NCI-H2107 (cell line): ENCODE measurements around the gene RAD18.

ENCODE experiments used
- DNase-seq: peaks from one replicate; lab custom pipeline; 2025; lab: John Stamatoyannopoulos, UW

RAD18 gene

GRCh38 chr3:8895829-8896228, 67.4 kb downstream of the RAD18 start:
- DNase-seq, result no peak

DNA sequence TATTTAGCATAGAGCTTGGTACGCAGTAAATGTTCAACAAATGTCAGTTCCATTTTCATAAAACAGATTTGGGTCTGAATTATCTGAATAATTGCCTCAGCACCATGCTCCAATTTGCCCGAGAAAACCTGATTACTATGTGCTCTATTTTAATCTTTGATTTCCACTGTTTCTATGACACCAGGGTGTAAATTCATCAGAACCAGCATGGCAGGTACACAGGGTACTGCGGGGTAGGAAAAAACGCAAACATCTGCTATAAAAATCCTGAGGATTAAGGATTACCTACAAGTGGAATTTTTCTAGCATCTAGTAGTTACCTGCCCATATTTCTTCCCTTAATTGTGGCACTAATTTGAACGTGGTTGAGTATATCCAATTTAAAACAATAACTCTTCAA, 70.3 kb downstream of the RAD18 start:
- no peak for DNase-seq

GRCh38 chr3:8891774-8892173, 71.5 kb downstream of the RAD18 start:
- no peak for DNase-seq

DNA sequence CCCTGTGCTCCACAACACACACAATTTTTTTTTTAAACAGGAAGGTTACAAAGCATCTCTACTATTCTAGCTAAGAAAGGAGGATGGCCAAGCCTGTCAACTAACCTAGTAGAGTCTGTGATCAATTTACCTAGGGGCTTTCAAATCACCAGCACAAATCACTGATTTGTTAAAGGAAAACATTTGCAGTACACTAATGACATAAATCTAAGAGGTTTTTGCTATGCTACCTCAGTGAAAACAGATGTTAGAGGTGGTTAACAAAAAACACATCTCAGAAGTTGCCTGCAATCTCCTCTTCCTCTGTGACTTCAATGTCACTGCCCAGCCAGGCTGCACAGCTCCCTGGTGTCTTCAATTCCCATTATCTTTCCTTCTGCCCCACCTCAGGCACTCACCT, 72.0 kb downstream of the RAD18 start:
- no peak for DNase-seq

DNA sequence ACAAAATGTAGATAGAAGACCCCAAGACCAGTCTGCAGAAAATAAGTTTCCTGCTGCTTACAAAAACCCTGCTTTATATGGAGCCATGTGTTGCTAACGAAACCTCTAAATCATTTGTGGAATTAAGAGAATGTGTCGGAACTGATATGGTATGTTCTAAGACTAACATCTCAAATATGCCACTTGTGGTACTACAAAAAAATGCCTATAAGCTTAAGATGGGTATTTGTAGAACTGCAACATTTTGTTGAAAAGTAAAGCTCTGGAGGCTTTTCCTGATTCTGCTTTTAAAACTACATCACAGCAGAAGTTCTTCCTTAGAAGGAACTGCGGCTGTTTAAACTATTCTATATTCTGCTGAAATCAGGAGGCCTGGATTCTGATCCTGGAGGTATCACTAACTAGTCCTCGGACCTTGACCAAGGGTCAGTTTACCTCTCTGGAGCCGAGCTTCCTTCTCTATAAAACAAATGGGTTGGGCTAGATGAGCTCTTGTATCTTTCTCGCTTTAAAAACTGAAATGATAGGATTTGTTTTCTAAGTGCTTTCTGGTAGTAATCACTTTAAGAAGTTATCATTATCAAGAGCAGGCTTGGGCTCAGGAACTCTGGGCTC, 74.9 kb downstream of the RAD18 start:
- DNase-seq, result no peak

DNA sequence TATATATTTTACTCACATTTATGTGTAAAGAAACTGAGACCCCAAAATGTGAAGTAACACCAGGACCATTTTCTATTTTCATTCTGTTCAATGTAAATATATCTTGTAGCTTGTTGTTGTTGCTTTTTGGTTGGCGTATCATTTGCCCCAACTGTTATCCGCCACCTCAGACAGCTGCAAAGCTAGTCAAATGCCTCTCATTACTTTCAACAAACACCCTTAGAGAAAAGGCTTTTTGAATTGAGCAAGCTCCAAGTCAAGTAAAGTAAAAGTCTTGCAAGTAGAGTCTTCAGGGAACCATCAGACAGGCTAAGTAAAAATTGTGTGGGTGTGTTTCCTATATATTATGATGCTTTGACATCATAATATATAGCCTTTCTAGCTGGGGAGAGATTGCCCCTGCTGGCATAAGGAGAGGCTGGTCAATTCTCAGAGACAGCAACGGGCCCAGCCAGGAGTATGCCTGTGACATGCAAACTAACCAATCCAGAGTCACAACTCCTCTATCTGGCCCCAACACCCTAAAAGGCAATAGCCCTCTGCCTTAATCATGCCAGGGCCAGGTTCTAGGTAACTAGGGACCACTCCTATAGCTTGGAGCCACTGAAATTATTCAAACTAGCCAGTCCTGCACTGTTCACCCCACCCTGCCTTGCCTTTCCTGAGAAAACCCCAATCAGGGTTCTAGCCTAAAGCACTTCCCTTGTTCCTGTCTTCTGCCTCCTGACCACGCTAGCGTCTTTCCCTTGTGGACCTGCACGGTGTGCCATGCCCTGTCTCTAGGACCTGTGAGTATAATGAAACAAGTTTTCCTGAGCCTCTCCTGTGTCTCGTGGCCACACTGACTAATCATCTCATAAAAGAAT, 75.6 kb downstream of the RAD18 start:
- DNase-seq, result no peak

- DNase-seq, result no peak
Measured at GRCh38 chr3:8886546-8886945, 76.7 kb downstream of the RAD18 start.

- DNase-seq, result no peak
Measured at GRCh38 chr3:8885536-8886316, 77.5 kb downstream of the RAD18 start.

GRCh38 chr3:8884630-8885290, 78.5 kb downstream of the RAD18 start:
- no peak for DNase-seq

DNA sequence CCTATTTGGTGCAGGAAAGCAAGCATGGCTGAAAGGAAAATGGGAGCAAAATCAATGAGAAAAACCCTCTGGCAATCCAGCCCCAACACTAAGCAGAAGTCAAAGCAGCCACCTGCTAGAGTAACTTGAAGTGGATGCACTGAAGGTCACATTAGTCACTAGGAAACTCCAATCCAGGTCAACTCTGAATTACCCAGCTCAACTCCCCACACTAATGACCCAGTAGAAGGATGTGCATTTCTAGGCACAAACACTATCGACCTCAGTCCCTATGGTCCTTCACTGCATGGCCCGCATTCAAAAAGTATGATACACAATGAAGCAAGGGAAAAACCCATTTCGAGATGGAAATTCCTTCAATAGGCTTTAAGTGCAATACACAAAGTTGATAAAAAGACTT, 80.6 kb downstream of the RAD18 start:
- DNase-seq, result no peak

GRCh38 chr3:8882171-8882593, 81.1 kb downstream of the RAD18 start:
- no peak for DNase-seq

- DNase-seq, result no peak
Measured at GRCh38 chr3:8879347-8879944, 83.8 kb downstream of the RAD18 start.

- no peak for DNase-seq
Measured at GRCh38 chr3:8875836-8876235, 87.4 kb downstream of the RAD18 start.

DNA sequence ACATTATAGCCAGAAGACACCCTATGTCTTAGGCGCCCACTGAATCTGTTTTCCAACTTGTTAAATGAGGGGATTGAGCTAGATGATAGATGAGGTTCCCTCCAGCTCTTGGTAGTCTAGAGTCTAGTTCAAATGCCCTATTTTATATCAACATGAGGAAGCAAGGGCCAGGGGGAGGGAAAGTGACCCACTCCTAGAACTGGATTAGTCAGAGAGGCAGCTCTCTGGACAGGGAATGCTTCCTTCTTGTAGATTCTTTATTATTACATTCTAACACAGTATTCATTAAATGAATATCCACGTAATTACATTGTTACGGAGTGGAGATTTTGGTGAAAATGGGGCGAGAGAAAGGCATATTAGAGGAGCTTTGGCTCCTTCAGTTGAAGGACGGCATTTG, 89.5 kb downstream of the RAD18 start:
- no peak for DNase-seq

DNA sequence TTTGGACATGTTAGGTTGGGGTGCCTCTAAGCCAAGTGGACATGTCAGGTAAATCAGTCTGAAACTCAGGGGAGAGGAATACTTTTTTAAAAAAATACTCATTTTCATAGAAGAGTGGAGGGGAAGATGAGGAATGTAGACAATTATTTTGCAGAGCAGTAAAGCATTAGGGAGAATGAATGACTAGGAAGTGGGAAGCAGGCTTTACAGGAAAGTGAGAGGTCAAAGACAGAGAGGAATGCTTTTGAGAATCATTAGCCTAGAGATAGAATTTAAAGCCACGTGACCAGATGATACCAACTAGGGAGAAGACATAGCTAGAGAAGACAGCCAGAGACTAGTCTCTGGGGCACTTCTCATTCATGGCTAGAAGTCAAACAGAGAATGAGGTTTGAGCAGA, 91.0 kb downstream of the RAD18 start:
- DNase-seq, result no peak

GRCh38 chr3:8871306-8871705, 92.0 kb downstream of the RAD18 start:
- DNase-seq, result no peak

DNA sequence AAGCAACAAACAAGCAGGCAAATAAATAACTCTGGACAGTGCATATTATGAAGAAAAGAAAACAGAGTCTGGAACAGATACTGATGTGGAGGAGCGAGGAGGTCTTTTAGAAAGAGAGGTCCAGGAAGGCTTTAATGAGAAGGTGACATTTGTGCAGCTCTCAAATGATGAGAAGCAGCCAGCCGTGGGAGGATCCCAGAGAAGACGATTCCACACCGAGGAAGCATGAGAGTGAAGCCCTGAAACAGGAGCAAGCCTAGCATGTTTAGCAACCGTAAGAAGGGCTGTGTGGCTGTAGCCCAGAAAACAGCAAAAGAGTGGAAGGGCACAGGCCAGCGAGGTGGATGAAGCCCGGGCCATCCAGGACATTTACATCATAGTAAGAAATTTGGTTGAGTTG, 93.1 kb downstream of the RAD18 start:
- no peak for DNase-seq

DNA sequence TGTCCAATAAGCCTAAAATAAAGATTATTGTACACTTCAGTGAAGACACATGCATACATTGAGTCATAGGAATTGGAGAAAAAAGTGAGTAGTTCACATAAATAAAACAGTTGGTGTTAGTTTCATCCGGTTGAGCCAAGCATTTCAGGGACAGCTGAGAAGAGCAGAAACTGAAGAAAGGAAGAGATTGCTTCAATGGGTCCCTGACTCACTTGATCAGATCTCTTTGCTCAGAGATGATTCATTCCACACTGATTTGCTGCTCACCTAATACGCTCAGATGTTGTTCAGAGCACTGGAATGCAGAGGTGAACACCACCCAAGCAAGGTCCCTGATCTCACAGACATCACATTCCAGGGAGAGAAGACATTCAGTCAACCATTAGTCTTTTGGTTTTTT, 93.7 kb downstream of the RAD18 start:
- DNase-seq, result no peak

GRCh38 chr3:8868996-8869395, 94.3 kb downstream of the RAD18 start:
- no peak for DNase-seq

DNA sequence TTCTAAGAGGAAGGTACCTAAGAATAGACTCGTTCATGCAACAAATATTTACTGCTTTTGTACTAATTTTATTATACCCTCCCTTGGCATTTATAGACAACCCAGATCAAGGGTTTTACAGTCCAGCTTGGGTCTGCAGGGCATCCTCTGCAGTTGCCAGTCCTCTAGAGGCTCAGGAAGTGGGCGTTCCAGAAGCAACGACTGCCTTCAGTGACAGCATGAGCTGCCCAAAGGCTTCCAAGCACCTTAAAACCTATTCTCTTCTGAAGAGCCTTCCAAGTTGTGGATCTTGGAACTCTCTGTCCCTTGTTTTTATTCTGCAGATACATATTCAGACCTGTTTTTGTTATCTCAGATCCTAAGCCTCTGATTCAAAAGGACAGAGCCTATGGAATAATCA, 95.6 kb downstream of the RAD18 start:
- no peak for DNase-seq

- DNase-seq, result no peak
Measured at GRCh38 chr3:8865697-8866096, 97.6 kb downstream of the RAD18 start.
